ENCODE results near the gene B4GALT4.

B4GALT4 gene

DNA sequence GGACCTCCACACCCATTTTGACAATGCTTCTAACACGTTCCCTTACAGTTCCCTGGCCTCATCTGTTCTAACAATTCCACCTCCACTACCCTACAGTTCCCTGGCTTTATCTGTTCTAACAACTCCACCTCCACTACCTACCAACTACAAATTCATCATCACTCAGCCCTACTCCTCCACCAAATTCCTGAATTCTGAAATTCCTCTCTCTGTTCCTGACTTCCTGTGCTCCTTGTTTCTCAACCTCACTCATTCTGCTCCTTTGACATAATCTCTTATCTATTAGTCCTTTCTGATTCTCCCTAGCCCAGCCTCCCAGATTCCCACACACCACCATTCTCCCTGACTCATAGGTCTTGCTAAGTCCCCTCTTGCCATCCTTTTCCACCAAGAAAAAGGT is 44.8 kb downstream of the B4GALT4 start:
- TF ChIP-seq, protein P1, sequence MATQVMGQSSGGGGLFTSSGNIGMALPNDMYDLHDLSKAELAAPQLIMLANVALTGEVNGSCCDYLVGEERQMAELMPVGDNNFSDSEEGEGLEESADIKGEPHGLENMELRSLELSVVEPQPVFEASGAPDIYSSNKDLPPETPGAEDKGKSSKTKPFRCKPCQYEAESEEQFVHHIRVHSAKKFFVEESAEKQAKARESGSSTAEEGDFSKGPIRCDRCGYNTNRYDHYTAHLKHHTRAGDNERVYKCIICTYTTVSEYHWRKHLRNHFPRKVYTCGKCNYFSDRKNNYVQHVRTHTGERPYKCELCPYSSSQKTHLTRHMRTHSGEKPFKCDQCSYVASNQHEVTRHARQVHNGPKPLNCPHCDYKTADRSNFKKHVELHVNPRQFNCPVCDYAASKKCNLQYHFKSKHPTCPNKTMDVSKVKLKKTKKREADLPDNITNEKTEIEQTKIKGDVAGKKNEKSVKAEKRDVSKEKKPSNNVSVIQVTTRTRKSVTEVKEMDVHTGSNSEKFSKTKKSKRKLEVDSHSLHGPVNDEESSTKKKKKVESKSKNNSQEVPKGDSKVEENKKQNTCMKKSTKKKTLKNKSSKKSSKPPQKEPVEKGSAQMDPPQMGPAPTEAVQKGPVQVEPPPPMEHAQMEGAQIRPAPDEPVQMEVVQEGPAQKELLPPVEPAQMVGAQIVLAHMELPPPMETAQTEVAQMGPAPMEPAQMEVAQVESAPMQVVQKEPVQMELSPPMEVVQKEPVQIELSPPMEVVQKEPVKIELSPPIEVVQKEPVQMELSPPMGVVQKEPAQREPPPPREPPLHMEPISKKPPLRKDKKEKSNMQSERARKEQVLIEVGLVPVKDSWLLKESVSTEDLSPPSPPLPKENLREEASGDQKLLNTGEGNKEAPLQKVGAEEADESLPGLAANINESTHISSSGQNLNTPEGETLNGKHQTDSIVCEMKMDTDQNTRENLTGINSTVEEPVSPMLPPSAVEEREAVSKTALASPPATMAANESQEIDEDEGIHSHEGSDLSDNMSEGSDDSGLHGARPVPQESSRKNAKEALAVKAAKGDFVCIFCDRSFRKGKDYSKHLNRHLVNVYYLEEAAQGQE (IDR thresholded peaks at IDR 0.05; ENCODE audit: insufficient replicate concordance, low read depth), result no peak
- TF ChIP-seq, protein P2, sequence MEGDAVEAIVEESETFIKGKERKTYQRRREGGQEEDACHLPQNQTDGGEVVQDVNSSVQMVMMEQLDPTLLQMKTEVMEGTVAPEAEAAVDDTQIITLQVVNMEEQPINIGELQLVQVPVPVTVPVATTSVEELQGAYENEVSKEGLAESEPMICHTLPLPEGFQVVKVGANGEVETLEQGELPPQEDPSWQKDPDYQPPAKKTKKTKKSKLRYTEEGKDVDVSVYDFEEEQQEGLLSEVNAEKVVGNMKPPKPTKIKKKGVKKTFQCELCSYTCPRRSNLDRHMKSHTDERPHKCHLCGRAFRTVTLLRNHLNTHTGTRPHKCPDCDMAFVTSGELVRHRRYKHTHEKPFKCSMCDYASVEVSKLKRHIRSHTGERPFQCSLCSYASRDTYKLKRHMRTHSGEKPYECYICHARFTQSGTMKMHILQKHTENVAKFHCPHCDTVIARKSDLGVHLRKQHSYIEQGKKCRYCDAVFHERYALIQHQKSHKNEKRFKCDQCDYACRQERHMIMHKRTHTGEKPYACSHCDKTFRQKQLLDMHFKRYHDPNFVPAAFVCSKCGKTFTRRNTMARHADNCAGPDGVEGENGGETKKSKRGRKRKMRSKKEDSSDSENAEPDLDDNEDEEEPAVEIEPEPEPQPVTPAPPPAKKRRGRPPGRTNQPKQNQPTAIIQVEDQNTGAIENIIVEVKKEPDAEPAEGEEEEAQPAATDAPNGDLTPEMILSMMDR (IDR thresholded peaks at IDR 0.05; ENCODE audit: insufficient read depth, low read length), result no peak
- TF ChIP-seq GABPA (IDR thresholded peaks at IDR 0.05; ENCODE audit: low read depth) (no peak), SPI1 (IDR thresholded peaks at IDR 0.05; ENCODE audit: borderline replicate concordance, low read depth) (no peak), POLR2AphosphoS5 (IDR thresholded peaks at IDR 0.05; ENCODE audit: low read depth) (no peak)

DNA sequence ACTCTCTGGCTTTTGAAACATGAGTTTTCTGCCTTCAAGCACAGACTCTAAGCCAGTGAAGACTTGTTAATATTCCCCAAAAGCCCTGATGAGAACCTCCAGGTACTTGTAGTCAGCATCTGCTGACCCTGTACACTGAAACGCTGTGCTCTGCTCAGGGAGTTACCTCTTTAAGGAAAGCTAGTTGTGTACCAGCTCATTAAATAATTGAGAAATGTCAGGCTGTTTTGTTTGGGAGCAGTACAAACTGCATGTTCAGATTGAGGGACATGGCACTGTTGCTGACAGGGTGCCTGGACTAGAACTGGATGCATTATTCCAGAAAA is 45.6 kb downstream of the B4GALT4 start:
- TF ChIP-seq, protein P2 (IDR thresholded peaks at IDR 0.05; ENCODE audit: insufficient read depth, low read length), result no peak
- TF ChIP-seq SPI1 (IDR thresholded peaks at IDR 0.05; ENCODE audit: borderline replicate concordance, low read depth), result no peak
- TF ChIP-seq POLR2AphosphoS5 (IDR thresholded peaks at IDR 0.05; ENCODE audit: low read depth), result no peak
- TF ChIP-seq, protein P1 (IDR thresholded peaks at IDR 0.05; ENCODE audit: insufficient replicate concordance, low read depth), result no peak
- no peak for TF ChIP-seq GABPA (IDR thresholded peaks at IDR 0.05; ENCODE audit: low read depth)
- no peak overlapping the region for H3K27ac ChIP-seq (replicated peaks)

More for the DNA sequence above, 44.8 kb downstream of the B4GALT4 start:
- DNase-seq (ENCODE audit: low read depth in 1 of 2, low spot score in 1 of 2), result no peak
- Histone ChIP-seq H3K4me3 (replicated peaks; ENCODE audit: insufficient read depth, low read length) (no peak overlapping the region), H3K27ac (replicated peaks) (no peak overlapping the region), H3K27me3 (ENCODE audit: insufficient read depth, poor library complexity, severe bottlenecking) (no peaks in the 10 kb centered on the region)

DNA sequence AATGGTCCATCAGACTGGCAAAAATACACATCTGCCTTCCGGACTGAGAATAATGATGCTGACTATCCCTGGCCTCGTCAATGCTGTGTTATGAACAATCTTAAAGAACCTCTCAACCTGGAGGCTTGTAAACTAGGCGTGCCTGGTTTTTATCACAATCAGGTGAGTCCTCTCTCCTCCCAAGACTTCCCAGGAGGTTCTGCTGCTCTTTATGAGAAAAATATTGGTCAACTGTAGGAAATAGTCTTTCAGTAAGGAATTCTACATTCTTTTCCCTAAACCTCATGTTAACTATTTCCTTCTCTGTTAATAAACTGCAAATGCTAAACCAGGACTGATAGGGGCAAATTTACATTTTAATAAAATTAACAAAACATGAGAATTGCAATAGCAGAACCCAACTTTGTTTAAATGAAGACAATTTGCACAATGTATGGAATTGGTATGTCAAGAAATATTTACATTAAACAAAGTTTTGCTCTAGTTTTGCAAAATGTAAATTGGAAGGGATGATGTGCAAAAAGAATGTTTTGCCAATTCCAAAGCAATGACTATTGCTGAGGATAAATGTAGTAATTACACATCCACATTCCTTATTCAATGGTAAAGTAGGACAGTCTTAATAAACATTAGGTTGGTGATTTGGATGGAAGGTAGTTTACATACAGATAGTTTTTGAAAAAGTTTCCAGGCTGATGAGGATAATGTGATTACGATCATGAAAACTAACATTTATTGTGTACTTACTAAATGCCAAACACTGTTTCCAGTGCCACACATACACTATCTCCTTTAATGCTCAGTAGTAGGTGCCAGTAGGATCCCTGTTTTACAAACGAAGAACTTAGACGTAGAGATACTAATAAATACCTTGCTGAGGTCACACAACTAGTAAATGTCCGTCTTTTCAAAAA is 46.2 kb downstream of the B4GALT4 start:
- no peaks in the 10 kb centered on the region for H3K27me3 ChIP-seq (ENCODE audit: insufficient read depth, poor library complexity, severe bottlenecking)
- H3K27ac ChIP-seq (replicated peaks), result no peak overlapping the region
- no peak for TF ChIP-seq SPI1 (IDR thresholded peaks at IDR 0.05; ENCODE audit: borderline replicate concordance, low read depth)
- no peak for TF ChIP-seq POLR2AphosphoS5 (IDR thresholded peaks at IDR 0.05; ENCODE audit: low read depth)
- TF ChIP-seq, protein P2 (IDR thresholded peaks at IDR 0.05; ENCODE audit: insufficient read depth, low read length), result no peak
- TF ChIP-seq, protein P1 (IDR thresholded peaks at IDR 0.05; ENCODE audit: insufficient replicate concordance, low read depth), result no peak
- no peak for TF ChIP-seq GABPA (IDR thresholded peaks at IDR 0.05; ENCODE audit: low read depth)
- H3K4me3 ChIP-seq (replicated peaks; ENCODE audit: insufficient read depth, low read length), result no peak overlapping the region
- no peak for DNase-seq (ENCODE audit: low read depth in 1 of 2, low spot score in 1 of 2)

More for the DNA sequence above, 45.6 kb downstream of the B4GALT4 start:
- Histone ChIP-seq H3K4me3 (replicated peaks; ENCODE audit: insufficient read depth, low read length) (no peak overlapping the region), H3K27me3 (ENCODE audit: insufficient read depth, poor library complexity, severe bottlenecking) (no peaks in the 10 kb centered on the region)
- no peak for DNase-seq (ENCODE audit: low read depth in 1 of 2, low spot score in 1 of 2)
